AML-193 (cell line): ENCODE results near the gene N4BP2L2.
"Not testable (repeated sequence)": the region's sequence is repeated elsewhere in the genome, so short reads cannot be mapped to it uniquely, and the experiment has no call there.

ENCODE experiments used
- DNase-seq, 2 experiments: peaks; one replicate each; lab custom pipeline; 2025; lab: John Stamatoyannopoulos, UW

Gene N4BP2L2

DNA sequence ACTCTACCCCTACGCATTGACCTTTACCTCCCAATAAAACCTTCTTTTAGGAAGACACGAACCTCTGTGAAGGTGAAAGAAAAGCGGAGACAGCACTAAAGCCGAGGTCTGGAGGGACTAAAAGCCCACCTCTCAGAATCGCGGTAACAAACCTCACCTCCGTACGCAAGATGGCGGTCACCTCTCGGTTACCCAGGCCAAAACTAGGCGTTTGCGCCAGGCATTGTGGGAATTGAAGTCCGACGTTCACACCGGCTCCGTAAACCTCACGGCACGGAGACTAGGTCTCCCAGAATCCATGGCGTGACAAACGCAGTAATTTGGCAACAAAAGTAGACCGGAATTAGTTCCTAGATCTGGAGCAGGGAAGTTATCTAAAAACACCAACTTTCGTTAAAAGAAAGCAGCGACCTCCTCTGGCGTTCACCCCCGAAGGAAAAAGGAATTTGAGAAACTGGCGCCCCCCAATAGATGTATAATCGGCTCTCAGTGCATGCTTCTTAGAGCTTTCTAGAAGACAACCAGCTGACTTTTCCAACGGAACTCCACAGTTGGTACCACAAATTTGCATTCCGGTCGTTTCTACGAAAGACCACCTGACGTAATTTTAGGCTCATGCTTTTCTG, at the start of gene N4BP2L2:
Gene N4BP2L2 (minus strand): TSS at position 175 of the 626 bp plus-strand sequence. CDS start 1,768 bp downstream, outside the sequence.
- DNase-seq: peak; percentile 99

GRCh38 chr13:32587811-32588170, 49.2 kb upstream of the N4BP2L2 start:
- DNase-seq: peak; percentile 66 to 74

DNA sequence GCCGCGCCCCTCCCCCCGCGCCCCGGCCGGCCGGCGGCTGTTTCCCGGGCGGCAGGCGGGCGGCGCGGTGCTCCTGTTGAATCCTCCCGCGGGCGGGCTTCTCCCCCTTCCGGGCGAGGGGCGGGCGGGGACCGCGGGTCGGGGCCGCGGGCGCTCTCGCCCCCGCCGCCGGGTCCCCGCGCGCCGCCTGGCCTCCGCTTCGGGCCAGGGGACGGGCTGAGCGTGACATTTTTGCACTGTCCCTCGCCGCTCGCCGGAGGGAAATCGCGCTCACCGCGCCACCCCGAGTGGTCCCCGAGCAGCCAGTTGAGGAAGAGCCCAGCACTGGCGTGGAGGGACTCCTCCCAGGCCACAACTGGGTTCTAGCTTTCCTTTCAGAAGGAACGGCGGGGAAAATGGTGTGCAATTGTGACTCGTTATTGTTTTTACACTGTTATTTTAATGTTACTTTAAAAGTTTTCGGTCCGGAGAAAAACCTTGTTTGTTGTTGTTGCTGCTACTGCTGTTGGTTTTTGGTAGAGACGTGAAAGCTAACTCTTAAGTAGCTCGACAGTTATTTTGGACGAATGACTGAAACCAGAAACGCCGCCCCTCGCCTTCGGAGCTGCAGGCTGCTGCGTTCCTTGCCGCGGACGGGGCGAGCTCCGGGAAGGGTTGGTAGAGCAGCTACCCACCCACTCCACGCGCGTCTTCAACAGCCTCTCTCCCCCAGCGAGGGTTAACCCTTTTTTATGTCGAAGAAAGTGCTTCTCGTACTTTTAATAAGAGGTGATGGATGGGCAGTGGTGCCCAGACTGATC, 48.6 kb upstream of the N4BP2L2 start:
- peak; percentile 64 to 74 for DNase-seq

- peak; percentile 93 to 96 for DNase-seq
Observed at GRCh38 chr13:32586080-32586900, 47.7 kb upstream of the N4BP2L2 start, which contains the start of gene PDS5B. TSS of gene PDS5B (plus strand) at chr13:32586452. CDS start at chr13:32648773, 62,321 bp downstream.

GRCh38 chr13:32585550-32586079, 47.0 kb upstream of the N4BP2L2 start:
- DNase-seq: peak; percentile 16 to 21

GRCh38 chr13:32582991-32583390, 44.4 kb upstream of the N4BP2L2 start:
- DNase-seq: no peak

DNA sequence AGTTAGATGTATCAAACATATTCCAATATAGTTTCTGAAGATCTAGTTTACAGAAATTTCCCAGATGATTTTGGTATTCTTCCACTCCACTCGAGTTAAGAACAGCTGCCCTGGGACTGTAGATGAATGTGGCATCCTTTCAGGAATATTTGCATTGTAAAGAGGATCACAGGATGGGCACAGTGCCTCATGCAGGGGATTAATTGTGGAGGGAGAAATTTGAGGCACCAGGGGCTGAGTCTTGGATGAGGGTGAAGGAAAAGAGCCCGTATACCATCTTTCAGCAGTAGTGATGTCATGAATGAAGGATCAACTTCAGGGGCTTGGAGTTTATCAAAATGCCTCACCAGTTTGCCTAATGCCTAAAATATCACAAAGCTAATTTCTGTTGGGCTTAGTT, 43.7 kb upstream of the N4BP2L2 start:
- no peak for DNase-seq

DNA sequence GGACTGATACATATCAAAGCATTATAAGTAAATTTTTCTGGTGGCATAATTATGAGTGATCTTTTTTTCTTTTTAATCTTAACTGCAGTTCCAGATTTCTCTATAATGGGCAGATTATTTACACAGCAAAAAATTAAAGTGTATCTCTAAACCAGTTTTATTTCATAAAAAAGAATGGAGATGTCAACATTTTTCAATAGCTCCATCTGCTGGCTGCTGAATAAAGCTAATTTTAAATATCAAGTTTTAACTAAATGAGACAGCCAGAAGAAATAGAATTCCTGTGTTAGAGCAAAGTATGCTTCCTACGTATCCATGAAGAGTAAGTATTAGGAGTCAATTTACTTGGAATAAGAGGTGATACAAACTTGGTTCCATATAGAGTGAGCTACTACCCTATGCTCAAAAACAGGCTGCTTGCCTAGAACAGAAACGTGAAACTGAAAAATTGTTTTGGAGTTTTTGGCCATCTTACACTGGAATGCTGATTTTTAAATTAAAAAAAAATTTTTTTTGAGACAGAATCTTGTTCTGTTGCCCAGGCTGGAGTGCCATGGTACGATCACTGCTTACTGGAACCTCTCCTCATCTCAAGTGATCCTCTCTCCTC, 42.7 kb upstream of the N4BP2L2 start:
- peak; percentile 68 to 70 for DNase-seq

GRCh38 chr13:32577032-32577431, 38.4 kb upstream of the N4BP2L2 start:
- DNase-seq: no peak

DNA sequence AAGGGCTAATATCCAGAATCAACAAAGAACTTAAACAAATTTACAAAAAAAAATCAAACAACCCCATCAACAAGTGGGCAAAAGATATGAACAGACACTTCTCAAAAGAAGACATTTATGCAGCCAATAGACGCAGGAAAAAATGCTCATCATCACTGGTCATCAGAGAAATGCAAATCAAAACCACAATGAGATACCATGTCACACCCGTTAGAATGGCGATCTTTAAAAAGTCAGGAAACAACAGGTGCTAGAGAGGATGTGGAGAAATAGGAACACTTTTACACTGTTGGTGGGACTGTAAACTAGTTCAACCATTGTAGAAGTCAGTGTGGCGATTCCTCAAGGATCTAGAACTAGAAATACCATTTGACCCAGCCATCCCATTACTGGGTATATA, 37.1 kb upstream of the N4BP2L2 start:
- DNase-seq: not testable (repeated sequence)

DNA sequence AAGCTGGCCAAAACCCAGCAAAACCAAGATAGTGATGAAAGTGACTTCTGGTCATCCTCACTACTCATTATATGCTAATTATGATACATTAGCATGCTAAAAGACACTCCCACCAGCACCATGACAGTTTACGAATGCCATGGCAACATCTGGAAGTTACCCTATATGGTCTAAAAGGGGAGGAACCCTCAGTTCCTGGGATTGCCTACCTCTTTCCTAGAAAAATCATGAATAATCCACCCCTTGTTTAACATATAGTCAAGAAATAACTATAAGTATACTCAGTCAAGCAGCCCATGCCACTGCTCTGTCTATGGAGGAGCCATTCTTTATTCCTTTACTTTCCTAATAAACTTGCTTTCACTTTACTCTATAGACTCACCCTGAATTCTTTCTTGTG, 22.2 kb upstream of the N4BP2L2 start:
- not testable (repeated sequence) for DNase-seq

DNA sequence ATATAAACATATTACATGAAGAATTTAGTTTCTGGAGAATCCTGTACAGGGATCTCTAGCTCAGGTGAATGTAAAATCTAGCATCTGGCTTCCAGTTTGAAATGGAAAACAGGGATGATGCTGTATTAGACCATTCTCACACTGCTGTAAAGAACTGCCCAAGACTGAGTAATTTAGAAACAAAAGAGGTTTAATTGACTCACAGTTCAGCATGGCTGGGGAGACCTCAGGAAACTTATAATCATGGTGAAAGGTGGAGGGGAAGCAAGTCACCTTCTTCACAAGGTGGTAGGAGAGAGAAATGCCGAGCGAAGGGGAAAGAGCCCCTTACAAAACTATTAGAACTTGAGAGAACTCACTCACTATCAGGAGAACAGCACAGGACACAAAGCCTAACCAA, 17.0 kb upstream of the N4BP2L2 start:
- DNase-seq: no peak

- DNase-seq: no peak
Observed at GRCh38 chr13:32553720-32554119, 15.1 kb upstream of the N4BP2L2 start.

DNA sequence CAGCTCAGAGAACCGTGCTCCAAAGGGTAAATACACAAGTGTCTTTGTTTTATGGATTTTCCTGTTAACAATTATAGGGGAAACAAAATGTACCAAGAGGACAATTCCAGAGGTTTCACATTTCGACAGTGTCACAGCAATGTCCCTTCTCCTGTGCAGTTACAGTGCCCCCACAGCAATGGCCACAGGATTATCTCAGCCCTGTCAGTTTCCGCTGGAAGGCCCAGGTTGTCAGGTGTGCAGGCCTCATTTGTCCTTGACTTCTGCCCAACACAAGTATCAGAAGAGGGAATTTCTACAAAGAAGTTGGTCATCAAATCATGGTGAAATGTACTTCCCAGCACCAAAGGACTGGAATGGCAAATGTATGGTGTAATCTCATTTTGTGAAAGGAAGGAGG, 11.2 kb upstream of the N4BP2L2 start:
- DNase-seq: no peak

DNA sequence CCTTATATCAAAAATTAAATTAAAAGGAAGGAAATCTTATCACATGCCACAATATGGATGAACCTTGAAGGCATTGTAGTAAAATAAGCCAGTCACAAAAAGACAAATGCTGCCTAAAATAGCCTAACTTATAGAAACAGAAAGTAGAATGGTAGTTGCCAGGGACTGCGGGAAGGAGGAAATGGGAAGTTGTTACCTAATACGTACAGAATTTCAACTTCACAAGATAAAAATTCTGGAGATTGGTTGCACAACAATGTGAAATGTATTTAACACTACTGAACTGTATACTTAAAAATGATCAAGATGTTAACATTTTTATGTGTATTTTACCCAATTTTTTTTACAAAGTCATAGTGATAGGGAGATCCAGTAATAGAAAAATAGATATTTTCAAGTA, 10.2 kb upstream of the N4BP2L2 start:
- peak; percentile 83 to 88 for DNase-seq

DNA sequence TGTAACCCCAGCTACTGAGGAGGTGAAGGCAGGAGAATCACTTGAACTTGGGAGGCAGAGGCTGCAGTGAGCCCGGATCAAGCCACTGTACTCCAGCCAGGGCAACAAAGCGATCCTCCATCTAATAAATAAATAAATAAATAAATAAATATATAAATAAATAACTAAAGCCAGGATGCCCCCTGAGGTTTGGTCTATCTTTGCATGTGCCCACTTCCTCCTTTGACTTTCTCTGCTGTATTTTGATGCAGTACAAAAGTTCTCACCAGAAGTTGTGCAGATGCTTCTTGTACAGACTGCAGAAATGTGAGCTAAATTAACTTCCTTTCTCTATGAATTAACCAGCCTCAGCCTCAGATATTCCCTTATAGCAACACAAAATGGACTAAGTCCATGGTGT, 6.5 kb upstream of the N4BP2L2 start:
- no peak for DNase-seq

DNA sequence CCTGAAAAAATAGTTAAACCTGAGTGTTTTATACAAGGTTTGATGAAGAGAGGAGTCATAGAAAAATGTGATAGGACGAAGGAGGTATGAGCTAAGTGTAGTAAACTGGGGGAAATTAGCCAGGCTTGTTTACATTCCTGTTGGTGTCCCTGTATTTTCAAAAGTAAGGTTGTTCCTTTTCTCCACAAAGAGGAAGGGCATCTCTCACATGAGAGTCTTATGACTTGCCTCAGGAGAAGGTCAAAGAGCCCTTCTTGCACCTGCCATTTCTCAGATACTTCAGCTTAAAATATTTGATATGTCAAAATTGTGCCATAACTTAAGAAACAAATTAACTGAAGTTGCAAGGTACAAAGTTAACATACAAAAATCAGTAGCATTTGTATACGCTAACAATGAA, 3.6 kb upstream of the N4BP2L2 start:
- DNase-seq: no peak

- peak; percentile 61 to 85 for DNase-seq
Observed at GRCh38 chr13:32538143-32538620, 413 bp downstream of the N4BP2L2 start.

GRCh38 chr13:32537580-32538142, 934 bp downstream of the N4BP2L2 start:
- no peak for DNase-seq

- DNase-seq: no peak
Observed at GRCh38 chr13:32535748-32536147, 2.8 kb downstream of the N4BP2L2 start.

DNA sequence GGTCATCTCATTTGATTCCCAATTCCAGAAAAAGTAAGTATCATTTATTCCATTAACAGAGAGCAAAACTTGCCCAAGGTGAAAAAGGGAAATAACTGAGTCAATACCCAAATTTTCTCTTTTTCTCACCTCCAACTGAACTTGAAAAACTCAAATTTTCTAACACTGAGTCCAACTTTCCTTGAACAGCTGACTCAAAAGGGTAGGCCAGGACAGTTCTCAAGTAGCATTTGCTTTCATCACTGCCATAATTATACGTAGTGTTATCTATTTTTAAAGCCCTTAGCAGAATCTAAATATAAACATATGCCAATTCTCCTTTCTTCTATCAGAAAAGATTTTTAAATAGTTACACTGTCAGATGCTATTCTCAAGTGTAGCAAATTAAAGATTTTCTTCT, 3.5 kb downstream of the N4BP2L2 start:
- no peak for DNase-seq
